HFF-Myc (cell line): ENCODE measurements around the gene LAMC2.

Experiments used
- DNase-seq: peaks from one replicate; pipeline ENCODE4 v3.0.0-alpha.2; 2011; ENCODE audit warnings: low read depth; ENCODE audit errors: extremely low read depth
- H3K4me3 ChIP-seq: replicated peaks from 2 replicates; pipeline ENCODE4 v1.5.1; 2011; ENCODE audit warnings: low read depth, mild to moderate bottlenecking, control low read depth, low read length
- CTCF ChIP-seq: IDR thresholded peaks from 2 replicates; pipeline ENCODE4 v1.5.1; 2012; ENCODE audit warnings: mild to moderate bottlenecking, low read depth, low read length, control low read depth; ENCODE audit errors: missing control alignments

Gene LAMC2

GRCh38 chr1:183179033-183179432 is 7.0 kb upstream of the LAMC2 start:
- no peak for DNase-seq
- no peak for TF ChIP-seq CTCF
- no peak overlapping the region for H3K4me3 ChIP-seq

- TF ChIP-seq CTCF: no peak
- no peak overlapping the region for H3K4me3 ChIP-seq
- DNase-seq: peak; percentile 87
These were observed 5.8 kb upstream of the LAMC2 start for GRCh38 chr1:183180218-183180617.

- TF ChIP-seq CTCF: no peak
- DNase-seq: peak; percentile 26
- no peak overlapping the region for H3K4me3 ChIP-seq
These were observed 5.4 kb upstream of the LAMC2 start for GRCh38 chr1:183180634-183181056.

GRCh38 chr1:183186841-183187240 is 777 bp downstream of the LAMC2 start:
- no peak overlapping the region for H3K4me3 ChIP-seq
- TF ChIP-seq CTCF: no peak
- no peak for DNase-seq

GRCh38 chr1:183188240-183188639 is 2.2 kb downstream of the LAMC2 start:
- TF ChIP-seq CTCF: no peak
- no peak for DNase-seq
- no peak overlapping the region for H3K4me3 ChIP-seq

- peak; percentile 37 for DNase-seq
- TF ChIP-seq CTCF: no peak
- H3K4me3 ChIP-seq: no peak overlapping the region
These were observed 5.8 kb downstream of the LAMC2 start for GRCh38 chr1:183191833-183192232.

- no peak for DNase-seq
- H3K4me3 ChIP-seq: no peak overlapping the region
- no peak for TF ChIP-seq CTCF
These were observed 8.0 kb downstream of the LAMC2 start for GRCh38 chr1:183193963-183194525.
